Amniotic epithelial cell (primary cell): Measurements from ENCODE around the gene CFAP91.
A peak's percentile ranks its signal among the peaks of the same experiment; 100 is the strongest.

ENCODE experiments used
- DNase-seq: peaks from one replicate; pipeline ENCODE4 v3.0.0-alpha.2; 2010; ENCODE audit warnings: low read depth

Gene CFAP91

GRCh38 chr3:119702530-119703527 lies at the start of gene CFAP91:
Gene CFAP91, plus strand, starts transcription at chr3:119703022. Its CDS starts 77 bp downstream, at chr3:119703099.
- peak; percentile 91 for DNase-seq

GRCh38 chr3:119653876-119654275 lies 48.9 kb upstream of the CFAP91 start:
- no peak for DNase-seq

- no peak for DNase-seq
These were observed 44.7 kb upstream of the CFAP91 start for GRCh38 chr3:119657887-119658702.

GRCh38 chr3:119658994-119659393 lies 43.8 kb upstream of the CFAP91 start:
- no peak for DNase-seq

GRCh38 chr3:119659606-119660291 lies 43.1 kb upstream of the CFAP91 start:
- DNase-seq: no peak

- peak; percentile 62 for DNase-seq
These were observed 42.1 kb upstream of the CFAP91 start, which contains the start of gene POPDC2 for GRCh38 chr3:119660474-119661440. Gene POPDC2, minus strand, starts transcription at chr3:119660589. Its CDS starts 166 bp downstream, at chr3:119660423.

GRCh38 chr3:119662604-119663373 lies 40.0 kb upstream of the CFAP91 start:
- DNase-seq: peak; percentile 38

GRCh38 chr3:119663885-119664284 lies 38.9 kb upstream of the CFAP91 start:
- DNase-seq: peak; percentile 34

- DNase-seq: no peak
These were observed 38.5 kb upstream of the CFAP91 start for GRCh38 chr3:119664370-119664769.

GRCh38 chr3:119664850-119665379 lies 37.9 kb upstream of the CFAP91 start:
- DNase-seq: peak; percentile 88

- DNase-seq: no peak
These were observed 36.8 kb upstream of the CFAP91 start for GRCh38 chr3:119665954-119666559.

- DNase-seq: no peak
These were observed 32.8 kb upstream of the CFAP91 start for GRCh38 chr3:119669906-119670570.

- DNase-seq: no peak
These were observed 30.0 kb upstream of the CFAP91 start for GRCh38 chr3:119672776-119673175.

GRCh38 chr3:119673875-119674274 lies 28.9 kb upstream of the CFAP91 start:
- DNase-seq: no peak

GRCh38 chr3:119675188-119675874 lies 27.5 kb upstream of the CFAP91 start:
- DNase-seq: no peak

- peak; percentile 40 for DNase-seq
These were observed 26.8 kb upstream of the CFAP91 start for GRCh38 chr3:119676020-119676419.

GRCh38 chr3:119676771-119677640 lies 25.8 kb upstream of the CFAP91 start, which contains the start of gene COX17:
Gene COX17, minus strand, starts transcription at chr3:119677406. Its CDS starts 96 bp downstream, at chr3:119677310.
- peak; percentile 96 for DNase-seq
